GM19455 (cell line): Measurements from ENCODE around the gene SMPD4.
"Not testable (repeated sequence)": the region's sequence is repeated elsewhere in the genome, so short reads cannot be mapped to it uniquely, and the experiment has no call there.

Experiments used
- ATAC-seq: cut with Tn5 transposase; IDR thresholded peaks from one replicate; pipeline ENCODE4 v1.9.1; 2021; ENCODE audit not compliant: unreplicated experiment

Gene SMPD4

DNA sequence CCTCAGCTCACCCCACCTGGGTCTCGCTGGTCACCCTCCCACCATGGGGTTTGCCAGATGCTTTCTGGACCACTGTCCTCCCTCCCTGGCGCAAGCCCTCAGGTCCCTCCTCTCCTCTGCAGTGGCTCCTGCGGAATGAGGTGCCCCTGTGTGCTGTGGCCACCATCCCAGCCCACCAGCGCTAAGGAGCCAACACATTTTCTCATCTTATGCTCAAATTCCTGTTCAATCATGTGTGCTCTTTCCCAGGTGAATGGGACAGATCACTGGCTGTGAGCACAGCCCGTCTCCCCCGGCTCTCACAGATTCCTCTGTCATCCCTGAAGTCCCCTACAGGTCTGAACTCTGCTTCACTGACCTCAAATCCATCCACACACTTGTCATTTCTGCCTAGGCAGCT, 21.3 kb downstream of the SMPD4 start:
- ATAC-seq, result no peak

DNA sequence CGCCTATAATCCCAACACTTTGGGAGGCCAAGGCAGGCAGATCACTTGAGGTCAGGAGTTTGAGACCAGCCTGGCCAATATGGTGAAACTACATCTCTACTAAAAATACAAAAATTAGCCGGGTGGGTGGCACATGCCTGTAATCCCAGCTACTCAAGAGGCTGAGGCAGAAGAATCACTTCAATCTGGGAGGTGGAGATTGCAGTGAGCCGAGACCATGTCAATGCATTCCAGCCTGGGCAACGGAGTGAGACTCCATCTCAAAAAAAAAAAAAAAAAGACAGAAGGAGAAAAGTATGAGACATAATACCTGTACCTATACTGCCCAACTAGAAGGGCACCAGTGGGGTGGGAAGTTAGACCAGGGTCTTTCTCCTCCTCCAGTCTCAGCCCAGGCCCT, 22.0 kb downstream of the SMPD4 start:
- not testable (repeated sequence) for ATAC-seq

DNA sequence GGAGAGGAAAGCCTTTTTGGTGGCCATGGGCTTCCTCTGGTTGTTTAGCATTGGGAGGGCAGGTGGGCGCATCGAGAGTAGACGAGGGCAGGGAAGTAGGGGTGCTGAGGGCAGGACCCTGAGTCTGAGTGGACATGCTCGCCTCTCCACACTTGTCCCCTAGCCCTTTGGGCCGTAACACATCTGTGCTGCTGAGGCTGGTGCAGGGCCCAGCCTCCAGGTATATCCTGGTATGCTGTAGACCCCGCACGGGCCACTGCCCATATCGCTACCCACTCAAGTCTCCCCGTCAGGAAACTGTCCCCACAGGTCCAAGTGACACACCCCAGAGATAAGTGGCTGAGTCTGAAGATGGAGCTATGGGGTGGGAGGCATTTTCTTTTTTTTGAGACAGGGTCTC, 22.8 kb downstream of the SMPD4 start:
- no peak for ATAC-seq

DNA sequence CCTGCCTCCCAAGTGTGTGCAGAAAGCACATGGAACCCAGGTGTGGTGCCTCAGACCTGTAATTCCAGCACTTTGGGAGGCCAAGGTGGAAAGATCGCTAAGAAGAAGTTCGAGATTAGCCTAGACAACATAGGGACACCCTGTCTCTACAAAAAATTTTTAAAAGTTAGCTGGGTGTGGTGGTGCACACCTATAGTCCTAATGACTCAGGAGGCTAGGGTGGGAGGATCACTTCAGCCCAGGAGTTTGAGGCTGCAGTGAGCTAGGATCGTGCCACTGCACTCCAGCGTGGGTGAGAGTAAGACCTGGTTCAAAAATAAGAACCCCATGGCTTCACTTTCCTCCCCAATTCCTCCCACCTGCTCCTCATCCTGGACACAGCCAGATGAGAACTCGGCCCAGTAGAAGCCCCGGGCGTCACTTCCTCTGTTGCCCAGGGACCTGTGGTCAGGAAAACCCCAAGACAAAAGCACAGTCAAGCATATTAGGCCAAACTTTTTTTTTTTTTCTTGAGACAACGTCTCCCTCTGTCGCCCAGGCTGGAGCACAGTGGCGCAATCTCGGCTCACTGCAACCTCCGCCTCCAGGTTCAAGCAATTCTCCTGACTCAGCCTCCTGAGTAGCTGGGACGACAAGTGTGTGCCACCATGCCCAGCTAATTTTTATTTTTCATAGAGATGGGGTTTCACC, 23.4 kb downstream of the SMPD4 start:
- ATAC-seq, result peak; percentile 68

DNA sequence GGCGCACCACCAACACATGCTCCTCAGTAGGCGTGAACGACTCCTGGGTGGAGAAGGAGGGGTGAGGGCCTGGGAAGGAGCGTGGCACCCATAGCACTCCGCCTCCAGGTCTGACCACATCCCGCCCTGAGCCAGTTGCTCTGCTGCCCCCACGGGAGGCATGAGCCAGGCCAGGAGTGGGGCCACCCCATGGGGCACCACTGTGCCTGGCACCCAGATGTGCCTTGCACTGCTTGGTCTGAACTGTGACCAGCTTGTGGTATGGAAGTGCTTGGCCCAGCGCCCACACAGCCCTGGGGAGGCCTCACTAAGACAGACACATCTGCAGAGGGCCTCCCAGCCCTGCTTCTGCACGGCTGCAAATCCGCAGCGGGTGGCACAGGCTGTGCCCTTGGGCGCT, 24.0 kb downstream of the SMPD4 start:
- peak; percentile 34 for ATAC-seq

DNA sequence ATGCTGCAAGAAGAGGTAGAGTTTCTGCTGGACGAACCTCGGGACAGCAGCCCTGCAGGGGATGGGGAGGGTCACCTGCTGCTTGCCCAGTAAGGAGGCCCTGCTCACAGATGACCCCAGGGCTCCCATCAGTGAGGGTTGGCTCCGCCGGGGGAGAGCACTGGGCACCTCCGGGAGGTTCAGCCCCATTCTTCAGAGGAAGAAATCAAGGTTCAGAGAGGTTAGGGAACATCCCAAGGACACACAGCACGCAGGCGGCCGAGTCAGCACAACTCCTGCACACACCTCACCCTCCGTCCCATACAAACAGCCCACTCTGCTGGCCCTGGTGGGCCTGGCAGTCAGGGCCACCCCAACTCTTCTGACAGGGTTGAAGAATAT, 24.8 kb downstream of the SMPD4 start:
- ATAC-seq, result no peak

DNA sequence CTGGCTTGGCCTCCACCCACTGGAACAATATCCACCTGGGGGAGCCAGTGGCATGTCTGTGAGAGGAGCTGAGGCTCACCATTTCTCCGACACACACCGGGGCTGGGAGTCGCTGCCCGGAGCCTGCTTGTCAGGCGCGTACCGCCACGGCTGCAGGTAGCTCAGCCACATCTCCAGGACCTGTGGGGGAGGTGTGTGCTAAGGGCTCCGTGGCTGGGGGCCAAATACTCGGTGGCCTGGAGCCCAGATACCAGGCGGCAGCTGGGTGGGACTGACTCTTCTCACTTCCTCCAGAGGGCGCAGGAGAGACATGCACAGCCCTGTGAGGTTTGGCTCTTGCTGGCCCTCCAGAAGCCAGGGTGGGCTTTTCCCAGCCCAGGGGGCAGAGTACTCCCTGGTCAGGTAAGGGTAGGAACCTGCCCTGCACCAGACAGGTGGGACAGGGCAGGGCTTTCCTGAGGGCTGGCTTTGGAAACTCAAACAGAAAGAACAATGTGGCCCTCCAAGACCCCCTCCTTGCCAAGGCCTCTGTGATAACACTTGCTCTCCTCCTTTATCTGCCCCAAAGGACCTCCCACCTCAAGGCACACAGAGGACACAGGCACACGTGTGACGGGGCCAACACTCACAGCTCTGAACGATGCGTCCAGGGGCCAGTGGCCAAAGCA, 25.3 kb downstream of the SMPD4 start:
- not testable (repeated sequence) for ATAC-seq

DNA sequence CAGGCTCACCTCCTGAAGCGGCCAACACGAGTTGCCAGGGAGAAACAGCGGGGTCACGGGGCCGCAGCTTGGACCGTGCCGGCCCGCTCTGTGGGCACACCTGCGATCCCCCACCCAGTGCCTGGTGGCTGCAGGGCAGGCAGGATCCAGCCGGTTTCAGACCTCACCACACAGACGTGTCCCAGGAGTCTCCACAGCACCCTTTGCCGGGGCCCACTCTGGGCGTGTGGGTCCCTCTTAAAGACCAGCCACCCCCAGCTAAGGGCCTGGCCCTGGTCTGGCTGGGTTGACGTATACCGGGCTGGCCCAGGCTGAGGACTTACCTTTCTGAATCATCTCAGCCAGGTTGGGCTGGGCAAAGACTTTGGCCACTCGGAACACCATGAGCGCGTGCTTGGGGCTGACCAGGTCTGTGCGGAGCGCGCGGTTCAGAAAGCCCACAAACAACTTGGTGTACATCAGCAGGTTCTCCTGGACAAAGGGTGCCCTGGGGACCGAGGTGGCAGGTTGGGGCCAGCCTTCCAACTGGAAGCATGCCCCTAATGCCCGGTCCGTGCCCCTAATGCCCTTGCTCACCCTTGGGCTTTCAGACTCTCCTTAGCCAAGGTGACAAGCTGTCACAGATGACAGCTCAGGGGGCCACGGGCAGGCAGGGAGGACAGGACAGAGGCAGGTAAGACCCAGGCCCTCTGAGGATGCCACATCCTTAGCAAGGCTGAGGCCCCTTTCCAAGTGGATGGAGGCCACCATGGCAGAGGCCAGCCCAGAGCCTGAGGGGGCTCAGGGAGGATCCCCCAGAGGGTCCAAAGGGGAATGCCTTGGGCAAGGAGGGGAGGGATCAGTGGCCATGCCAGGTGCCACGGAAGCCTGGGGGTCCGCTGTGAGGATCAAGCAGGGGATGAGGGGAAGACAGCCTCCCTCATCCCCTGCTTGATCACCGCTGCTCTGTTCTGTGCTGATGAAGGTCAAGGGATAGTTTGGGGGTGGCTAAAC, 26.3 kb downstream of the SMPD4 start:
- ATAC-seq, result no peak

DNA sequence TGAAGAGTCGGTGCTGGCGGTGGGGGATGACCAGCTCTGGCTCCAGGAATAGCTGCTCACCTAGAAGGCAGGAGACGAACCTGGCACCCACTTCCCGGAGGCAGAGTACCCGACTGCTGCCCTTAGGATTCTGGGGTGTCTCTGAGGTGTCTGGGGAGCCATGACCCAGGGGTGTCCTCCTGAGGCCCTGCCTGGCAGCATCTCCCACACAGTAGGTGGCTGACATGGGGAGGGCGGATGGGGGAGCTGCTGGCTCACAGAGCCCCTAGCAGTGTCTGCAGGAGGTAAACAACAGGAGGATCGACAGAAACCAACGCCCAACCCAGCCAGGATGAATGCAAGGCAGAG, 27.0 kb downstream of the SMPD4 start:
- ATAC-seq, result not testable (repeated sequence)

DNA sequence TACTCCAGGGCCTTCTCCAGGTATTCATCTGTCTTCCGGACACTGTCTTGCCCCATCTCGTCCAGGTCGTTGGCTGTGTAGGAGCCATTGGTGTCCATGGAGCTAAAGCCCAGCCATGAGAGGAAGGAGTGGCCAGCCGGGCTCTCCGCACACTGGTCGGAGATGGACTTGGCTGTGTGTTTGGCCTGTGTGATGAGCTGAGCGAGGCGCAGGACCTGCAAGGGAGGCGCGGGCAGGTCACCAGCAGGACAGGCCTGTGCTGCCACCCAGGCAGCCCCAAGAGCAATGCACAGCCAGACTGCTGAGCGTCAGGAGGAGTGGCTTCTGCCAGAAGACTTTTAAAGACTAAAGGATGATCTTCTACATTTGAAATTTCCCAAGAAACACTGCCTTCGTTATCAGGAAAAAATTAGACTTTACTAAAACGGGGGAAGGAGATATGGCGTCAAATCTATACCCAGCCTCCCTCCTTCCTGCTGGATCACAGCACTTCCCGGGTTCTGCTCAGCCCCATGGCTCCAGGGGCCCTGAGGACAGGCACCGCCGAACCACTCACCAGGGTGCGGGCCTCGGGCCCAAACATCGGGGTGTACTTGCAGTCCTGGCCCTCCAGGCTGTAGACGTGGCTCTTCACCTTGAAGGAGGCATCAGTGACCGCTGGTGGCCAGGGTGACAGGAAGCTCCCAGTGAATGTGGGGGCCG, 27.5 kb downstream of the SMPD4 start:
- ATAC-seq, result not testable (repeated sequence)

DNA sequence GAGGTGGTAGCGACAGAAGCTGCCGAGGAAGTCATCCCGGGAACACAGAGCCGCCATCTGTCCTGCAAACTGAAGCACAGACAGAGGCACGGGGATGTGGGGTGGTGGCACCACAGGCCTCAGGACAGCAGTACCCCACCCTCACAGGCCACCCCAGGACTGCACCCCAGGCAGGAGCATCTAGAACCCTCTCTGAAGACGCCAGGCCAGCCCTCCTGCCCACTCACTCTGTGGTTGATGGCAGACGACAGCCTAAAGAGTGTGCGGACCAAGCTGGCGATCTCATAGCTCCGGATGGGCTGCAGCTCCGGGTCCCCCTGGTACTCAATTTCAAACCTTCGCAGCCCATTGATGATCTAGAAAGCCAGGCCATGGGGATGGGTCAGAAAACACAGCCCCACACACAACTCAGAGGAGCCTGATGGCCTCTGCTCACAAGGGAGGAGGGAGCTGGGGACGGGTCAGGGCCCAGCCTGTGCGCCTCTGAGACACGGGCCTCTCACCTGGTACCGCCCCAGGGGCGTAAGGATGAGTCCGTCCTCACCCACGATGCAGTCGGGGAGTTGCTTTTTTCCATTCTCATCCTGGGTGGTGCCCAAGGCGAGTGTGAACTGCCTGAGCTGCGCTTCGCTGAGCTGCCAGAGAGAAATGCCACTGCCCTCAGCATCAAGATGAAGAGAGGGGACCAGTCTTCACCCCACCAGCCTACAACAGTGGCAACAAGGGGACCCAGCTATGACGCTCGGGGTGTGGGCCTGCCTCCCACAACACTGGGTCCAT, 28.4 kb downstream of the SMPD4 start:
- ATAC-seq, result no peak

DNA sequence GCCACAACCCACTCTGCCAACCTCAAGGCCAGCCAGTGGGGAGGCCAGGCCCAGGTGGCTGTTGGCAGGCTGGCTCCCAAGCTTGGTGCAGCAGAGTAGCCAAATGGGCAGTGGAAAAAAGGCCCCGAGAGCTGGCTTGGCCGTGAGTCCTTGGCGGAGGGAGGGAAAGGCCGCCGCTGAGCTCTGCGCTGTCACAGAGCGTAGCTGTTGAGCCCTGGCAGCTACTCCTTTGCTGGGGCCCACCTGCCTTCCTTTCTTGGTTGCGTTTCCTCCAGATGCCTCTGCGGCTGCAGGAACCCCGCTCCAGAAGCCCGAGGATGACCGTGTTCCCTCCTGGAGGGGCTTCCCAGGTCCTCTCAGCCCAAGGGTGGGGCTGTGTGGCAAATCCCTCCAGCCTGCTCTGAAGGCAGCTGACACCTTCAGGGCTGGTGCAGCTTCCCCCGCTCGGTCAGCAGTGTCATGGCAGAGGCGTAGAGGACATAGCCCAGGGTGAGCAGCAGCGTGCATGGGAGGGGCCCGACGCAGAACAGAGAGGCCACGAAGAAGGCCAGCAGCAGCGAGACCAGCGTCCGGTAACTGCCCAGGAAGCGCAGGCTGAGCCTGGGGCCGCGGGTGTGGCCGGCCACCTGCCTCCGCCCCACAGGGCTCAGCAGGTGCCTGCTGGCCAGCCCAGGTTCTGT, 29.1 kb downstream of the SMPD4 start:
- not testable (repeated sequence) for ATAC-seq

DNA sequence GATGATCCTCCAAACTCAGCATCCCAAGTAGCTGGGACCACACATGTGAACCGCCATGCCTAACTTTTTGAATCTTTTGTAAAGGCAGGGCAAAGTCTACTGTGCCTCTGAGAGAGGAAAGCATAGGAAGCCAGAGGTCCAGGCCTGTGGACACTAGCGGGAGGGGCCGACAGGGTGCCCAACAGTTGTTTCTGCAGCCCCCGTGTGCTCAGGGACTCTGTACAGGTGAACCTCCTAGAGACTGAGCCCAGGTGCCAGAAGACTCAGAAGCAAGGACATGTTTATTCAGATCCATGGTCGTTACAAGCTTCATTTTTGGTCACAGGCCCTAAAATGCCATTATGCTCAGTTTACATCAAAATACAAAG, 30.3 kb downstream of the SMPD4 start:
- not testable (repeated sequence) for ATAC-seq

DNA sequence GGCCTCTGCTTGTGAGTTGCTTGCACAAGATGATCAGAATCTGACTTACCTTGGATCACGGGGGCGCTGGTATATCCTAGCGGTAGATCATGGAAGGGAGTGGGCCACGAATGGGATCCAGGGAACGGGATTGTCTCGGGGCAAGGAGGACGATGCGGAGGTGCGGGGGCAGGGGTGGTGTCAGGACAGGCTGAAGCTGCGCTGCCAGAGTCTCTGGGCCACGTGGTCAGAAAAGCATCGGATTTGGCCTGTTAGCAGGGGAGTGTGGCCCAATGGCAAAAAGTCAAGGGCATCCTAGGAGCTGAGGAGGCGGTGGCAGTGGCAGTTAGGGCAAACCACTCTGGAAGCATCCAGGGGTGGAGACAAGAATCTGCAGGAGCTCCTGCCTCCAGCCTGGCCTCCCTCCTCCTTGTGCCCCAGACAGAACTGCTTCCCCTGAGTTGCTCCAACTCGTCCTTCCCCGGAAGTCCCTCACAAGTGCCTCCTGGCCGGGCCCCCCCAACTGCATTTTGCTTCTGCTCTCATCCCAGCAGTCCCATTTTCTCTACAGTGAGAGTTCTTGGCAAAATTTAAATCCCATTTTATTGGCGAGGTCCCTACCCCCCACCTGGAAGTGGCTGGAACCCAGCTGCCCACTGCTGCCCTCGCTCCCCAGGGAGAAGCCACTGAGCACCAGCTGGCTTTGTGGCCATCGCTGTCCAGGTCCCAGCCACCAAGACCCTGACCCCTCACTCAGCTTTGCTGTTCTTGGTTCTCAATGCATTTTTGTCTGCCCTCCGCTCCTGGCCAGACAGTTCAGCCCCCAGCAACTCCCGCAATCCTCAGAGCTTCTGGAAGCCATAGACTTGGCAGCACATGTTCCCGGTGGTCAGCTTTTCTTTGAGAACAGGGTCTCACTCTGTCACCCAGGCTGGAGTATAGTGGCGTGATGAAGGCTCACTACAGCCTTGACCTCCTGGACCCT, 30.9 kb downstream of the SMPD4 start:
- no peak for ATAC-seq

DNA sequence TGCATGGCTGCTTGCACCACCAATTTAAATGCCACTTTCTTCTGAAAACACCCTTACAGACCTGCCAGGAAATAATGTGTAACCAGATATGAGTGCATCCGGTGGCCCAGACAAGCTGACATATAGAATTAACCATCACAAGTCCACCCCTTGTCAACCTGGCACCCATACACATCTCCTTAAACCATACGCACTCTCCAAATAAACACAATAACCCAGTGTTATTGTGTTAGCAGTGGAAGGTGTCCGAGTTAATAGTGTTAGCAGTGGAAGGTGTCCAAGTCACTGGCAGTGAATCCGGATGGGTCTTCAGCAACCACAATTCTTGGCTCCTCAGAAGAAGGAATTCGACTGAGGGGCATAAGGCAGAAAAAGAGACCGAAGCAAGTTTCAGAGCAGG, 32.9 kb downstream of the SMPD4 start:
- not testable (repeated sequence) for ATAC-seq

DNA sequence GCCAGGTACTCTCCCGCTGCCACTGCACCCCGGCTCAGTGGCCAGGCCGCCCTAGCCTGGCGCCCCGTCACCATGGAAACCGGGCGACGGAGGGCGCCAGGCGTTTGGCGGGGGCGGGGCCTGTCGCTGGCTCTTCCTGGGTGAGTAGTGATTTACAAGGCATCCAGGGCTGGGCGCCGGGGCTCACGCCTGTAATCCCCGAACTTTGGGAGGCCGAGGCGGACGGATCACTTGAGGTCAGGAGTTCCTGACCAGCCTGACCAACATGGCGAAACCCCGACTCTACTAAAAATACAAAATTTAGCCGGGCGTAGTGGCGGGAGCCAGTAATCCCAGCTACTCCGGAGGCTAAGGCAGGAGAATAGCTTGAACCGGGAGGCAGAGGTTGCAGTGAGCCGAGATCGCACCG, 36.4 kb downstream of the SMPD4 start, which contains the start of gene CCDC74B:
Gene CCDC74B, minus strand, starts transcription at position 107 of the 409 bp plus-strand sequence. CDS start 116 bp downstream, outside the sequence.
- peak; percentile 92 for ATAC-seq

DNA sequence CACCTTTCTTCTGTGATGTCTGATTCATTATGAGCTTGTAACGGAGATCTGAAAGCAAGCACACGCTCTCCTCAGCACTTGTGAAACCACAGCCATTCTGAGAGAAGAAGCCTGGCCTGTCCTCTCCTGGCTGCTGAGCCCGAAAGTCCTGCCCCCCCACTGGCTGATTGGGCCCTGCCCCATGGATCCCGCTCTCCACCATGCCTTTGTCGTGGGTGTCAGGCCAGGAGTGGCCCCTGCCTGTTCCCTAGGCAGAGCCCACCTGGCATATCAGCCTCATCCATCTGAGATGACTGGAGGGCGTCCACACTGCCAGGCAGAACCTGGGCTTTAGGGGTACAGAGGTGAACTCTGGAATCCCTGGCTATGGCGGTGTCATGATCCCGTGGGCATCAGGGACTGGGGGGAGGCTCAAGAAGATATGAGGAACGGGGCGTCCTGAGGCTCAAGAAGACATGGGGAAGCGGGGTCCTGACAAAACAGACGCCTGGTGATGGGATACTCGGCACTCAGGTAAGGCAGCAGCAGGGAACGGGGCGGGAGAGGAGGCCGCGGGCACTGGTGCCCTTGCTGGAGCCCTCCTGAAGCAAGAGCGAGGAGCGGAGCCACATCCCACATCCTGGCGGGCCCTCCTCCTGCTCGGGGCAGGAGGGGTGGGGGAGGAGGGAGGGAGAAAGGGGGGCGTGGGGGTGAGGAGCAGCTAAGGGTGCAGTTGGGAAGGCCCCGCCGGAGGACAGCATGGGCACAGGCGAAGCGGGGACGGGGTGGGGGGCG, 37.9 kb downstream of the SMPD4 start:
- not testable (repeated sequence) for ATAC-seq
